22Rv1 (cell line): ENCODE measurements around the gene RAB22A.
"Not testable (repeated sequence)": the region's sequence is repeated elsewhere in the genome, so short reads cannot be mapped to it uniquely, and the experiment has no call there.

Experiments
- CTCF ChIP-seq: fragments of 450-650 bp; IDR thresholded peaks from 2 replicates; pipeline ENCODE4 v1.5.1; 2017; ENCODE audit warnings: mild to moderate bottlenecking
- ZFX ChIP-seq: fragments of 450-650 bp; IDR thresholded peaks from 2 replicates; pipeline ENCODE4 v1.6.1; 2017; ENCODE audit warnings: antibody characterized with exemption, borderline replicate concordance

DNA sequence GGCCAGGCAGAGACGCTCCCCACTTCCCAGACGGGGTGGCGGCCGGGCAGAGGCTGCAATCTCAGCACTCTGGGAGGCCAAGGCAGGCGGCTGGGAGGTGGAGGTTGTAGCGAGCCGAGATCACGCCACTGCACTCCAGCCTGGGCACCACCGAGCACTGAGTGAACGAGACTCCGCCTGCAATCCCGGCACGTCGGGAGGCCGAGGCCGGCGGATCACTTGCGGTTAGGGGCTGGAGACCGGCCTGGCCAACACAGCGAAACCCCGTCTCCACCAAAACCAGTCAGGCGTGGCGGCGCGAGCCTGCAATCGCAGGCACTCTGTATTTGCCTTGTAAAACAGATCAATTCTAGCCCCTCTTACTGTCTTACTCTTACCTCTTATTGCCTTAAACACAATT lies 105.3 kb downstream of the RAB22A start:
- not testable (repeated sequence) for TF ChIP-seq CTCF, ZFX
